Spinal cord (tissue), 10 donors: ENCODE measurements around the gene NEUROD4. TPM values are rescaled to one million over a fixed set of nuclear protein-coding genes. Genes with fewer than 3 reads are reported as not detected.
A peak's percentile ranks its signal among the peaks of the same experiment; 100 is the strongest.

Source experiments
- DNase-seq, 6 donors: peaks; one replicate each; pipeline versions ENCODE4 v3.0.0 to v3.0.0-alpha.2; 2013 to 2015; ENCODE audit warnings: low spot score in 6 of 6, low read depth in 4 of 6
- H3K27ac ChIP-seq: one replicate; pipeline ENCODE4 v1.5.1; 2013; ENCODE audit warnings: low read depth, low read length, control low read depth
- H3K27me3 ChIP-seq: one replicate; pipeline ENCODE4 v1.6.1; 2013; ENCODE audit warnings: low read length; ENCODE audit not compliant: control insufficient read depth, insufficient read depth
- H3K36me3 ChIP-seq: one replicate; pipeline ENCODE4 v1.6.1; 2013; ENCODE audit warnings: low read length; ENCODE audit not compliant: control insufficient read depth, insufficient read depth
- H3K4me1 ChIP-seq: one replicate; pipeline ENCODE4 v1.6.1; 2013; ENCODE audit warnings: low read length; ENCODE audit not compliant: control insufficient read depth, insufficient read depth
- H3K4me3 ChIP-seq: one replicate; pipeline ENCODE4 v1.5.1; 2013; ENCODE audit warnings: low read depth, low read length, control low read depth
- H3K9me3 ChIP-seq: one replicate; pipeline ENCODE4 v1.6.1; 2013; ENCODE audit warnings: low read length; ENCODE audit not compliant: control insufficient read depth, insufficient read depth
- WGBS: methylation state at CpG from one replicate; pipeline ENCODE4 v1.1.5; 2013; ENCODE audit warnings: missing lambda C conversion rate; ENCODE audit not compliant: insufficient coverage; 5-methylcytosine and 5-hydroxymethylcytosine counted together
- polyA plus RNA-seq, 2 donors: library from polyadenylated mRNA; unstranded; fragments of 120-200 nt; gene quantifications; one replicate each; pipeline ENCODE4 v1.2.1, GENCODE V29; 2013; ENCODE audit not compliant: insufficient read length in 2 of 2
- total RNA-seq, 2 donors: library from RNA; depleted of rRNA in 1 of 2; stranded (reverse); fragments of 120-200 nt in 1 of 2; fragments of >200 nt in 1 of 2; gene quantifications; one replicate each; pipeline versions ENCODE4 v1.2.3 to v1.2.4, GENCODE V29; 2013 to 2014
- donor health status: healthy.

Gene NEUROD4
- total and polyA plus RNA-seq, 4 donors, result 0.50 to 1.3 (median 1.1) TPM

DNA sequence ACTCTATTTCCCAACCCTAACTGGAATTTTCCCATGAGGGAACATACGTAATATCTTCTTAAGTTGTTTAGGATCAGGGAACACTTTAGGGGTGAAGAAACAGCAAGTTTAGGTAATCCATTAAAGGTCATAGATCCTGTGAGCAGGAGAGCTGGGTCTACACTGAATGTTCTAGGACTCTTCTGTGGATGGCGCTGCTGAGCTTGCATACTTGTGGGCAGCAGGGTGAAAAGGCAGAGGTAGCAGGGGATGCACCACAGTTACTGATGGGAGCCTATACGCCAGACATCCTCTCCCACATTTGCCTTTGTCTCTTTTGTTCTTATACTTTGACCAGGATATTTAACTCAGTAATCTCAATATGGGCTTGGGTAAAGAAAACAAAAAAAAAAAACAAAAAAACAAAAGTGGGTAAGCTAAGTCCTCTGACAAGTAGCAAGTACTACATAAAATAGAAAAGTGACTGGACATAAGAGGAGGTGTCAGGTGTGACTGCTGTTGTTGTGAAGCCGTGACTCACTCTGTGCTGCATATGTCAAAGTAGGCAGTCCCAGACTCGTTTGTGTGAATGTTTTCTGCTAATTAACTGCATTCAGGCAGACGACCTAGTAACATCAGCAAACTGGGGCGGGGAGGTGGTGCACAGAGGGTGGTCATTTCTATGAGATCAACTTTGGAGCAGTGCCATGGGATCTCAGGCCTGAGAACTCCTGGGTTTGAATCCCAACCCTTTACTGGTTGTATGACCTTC, 31.6 kb downstream of the NEUROD4 start:
- no peaks in the 10 kb centered on the region for H3K9me3 ChIP-seq
- WGBS, result 100% methylated on average over 1 of the region's 7 CpGs
- no peak overlapping the region for H3K4me3 ChIP-seq
- peak in 1 of 6 donors; percentile 35 for DNase-seq
- no peaks in the 10 kb centered on the region for H3K36me3 ChIP-seq
- H3K27ac ChIP-seq, result no peak overlapping the region
- no peaks in the 10 kb centered on the region for H3K27me3 ChIP-seq
- no peaks in the 10 kb centered on the region for H3K4me1 ChIP-seq

DNA sequence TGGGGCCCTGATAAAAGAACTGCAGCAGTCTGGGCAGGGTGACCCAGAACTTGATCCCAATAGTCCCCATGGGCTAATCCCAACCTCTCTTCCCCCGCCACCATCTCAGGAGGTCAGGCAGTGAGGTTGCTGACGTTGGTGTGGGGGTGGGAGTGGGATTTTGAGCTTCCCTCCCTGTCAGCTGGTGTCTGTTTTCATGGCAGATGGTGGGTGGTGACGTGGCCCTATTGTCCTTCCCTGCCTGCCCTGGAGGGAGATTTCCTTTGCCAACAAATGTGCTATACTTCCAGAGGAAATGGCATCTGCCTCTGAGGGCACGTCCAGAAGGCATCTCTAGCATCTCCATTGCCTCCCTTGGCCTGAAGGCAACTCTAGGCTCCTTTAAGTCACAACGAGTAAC, 37.7 kb downstream of the NEUROD4 start:
- peak in 2 of 6 donors; percentile 38 to 70 for DNase-seq
- 20% methylated on average over 1 of the region's 5 CpGs for WGBS

DNA sequence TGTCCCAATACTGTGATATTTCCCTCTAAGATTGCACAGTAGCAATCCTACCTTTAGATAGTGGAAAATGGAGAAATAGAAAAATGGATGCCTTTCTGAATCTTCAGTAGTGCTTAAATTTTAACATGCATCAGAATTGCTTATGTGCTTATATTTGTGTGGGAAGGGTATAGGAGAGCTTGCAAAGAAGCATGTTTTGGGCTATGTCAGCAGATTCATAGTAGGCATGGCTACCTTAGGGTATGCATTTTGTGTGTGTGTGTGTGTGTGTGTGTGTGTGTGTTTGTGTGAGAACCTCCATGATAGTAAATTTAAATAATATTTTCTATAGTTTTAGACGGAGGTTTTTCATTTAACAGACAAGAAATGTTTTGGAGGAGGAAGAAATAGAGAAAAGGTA, 38.3 kb downstream of the NEUROD4 start:
- Histone ChIP-seq H3K9me3 (no peaks in the 10 kb centered on the region), H3K4me1 (no peaks in the 10 kb centered on the region), H3K4me3 (no peak overlapping the region), H3K36me3 (no peaks in the 10 kb centered on the region), H3K27me3 (no peaks in the 10 kb centered on the region), H3K27ac (no peak overlapping the region)
- 80% methylated on average over 1 of the region's 1 CpG for WGBS
- DNase-seq, result no peak

More for the DNA sequence above, 37.7 kb downstream of the NEUROD4 start:
- Histone ChIP-seq H3K4me1 (no peaks in the 10 kb centered on the region), H3K4me3 (no peak overlapping the region), H3K9me3 (no peaks in the 10 kb centered on the region), H3K27me3 (no peaks in the 10 kb centered on the region), H3K36me3 (no peaks in the 10 kb centered on the region), H3K27ac (no peak overlapping the region)

DNA sequence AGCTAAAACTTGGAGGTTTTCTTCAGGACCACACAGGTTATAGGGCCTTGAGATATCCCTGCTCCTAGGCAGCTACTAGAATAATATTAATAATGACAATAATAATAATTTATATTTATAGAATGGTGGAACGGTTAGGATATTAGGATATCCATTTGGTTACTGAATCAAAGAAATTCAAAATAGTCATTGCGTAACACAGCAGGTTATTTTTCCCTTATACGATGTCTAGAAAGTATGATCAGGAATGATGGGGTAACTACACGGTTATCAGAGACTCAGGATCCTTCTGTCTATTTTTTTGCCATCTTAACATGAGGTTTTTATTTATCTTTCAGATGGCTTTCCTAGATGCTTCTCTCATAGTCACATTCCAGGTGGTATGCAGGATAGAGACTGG, 39.0 kb downstream of the NEUROD4 start:
- WGBS, result 100% methylated on average over 2 of the region's 4 CpGs

DNA sequence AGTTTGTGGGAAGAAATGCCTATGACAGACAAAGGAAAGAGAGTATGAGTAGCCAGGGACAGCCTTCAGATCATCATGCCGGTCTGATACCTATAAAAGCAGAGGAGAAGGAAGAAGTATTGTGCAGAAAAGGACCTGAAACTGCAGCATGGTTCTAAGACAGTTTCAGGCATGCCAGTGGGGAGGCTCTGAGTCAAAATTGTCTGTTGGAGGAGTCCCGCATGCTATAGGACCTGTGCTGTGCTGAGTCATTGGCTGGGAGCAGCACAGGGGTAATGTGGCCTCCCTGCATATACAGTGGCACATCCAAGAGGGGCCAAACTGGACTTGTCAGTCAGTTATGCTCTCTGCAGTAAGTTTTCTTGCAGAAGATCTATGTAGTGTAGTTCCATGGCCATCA, 40.7 kb downstream of the NEUROD4 start:
- no peaks in the 10 kb centered on the region for H3K4me1 ChIP-seq
- no peak overlapping the region for H3K4me3 ChIP-seq
- DNase-seq, result no peak
- H3K9me3 ChIP-seq, result no peaks in the 10 kb centered on the region
- 78% methylated on average over 2 of the region's 2 CpGs for WGBS
- H3K27ac ChIP-seq, result no peak overlapping the region
- no peaks in the 10 kb centered on the region for H3K36me3 ChIP-seq
- H3K27me3 ChIP-seq, result no peaks in the 10 kb centered on the region

More for the DNA sequence above, 39.0 kb downstream of the NEUROD4 start:
- Histone ChIP-seq H3K27ac (no peak overlapping the region), H3K36me3 (no peaks in the 10 kb centered on the region), H3K9me3 (no peaks in the 10 kb centered on the region), H3K4me3 (no peak overlapping the region), H3K4me1 (no peaks in the 10 kb centered on the region), H3K27me3 (no peaks in the 10 kb centered on the region)
- no peak for DNase-seq

DNA sequence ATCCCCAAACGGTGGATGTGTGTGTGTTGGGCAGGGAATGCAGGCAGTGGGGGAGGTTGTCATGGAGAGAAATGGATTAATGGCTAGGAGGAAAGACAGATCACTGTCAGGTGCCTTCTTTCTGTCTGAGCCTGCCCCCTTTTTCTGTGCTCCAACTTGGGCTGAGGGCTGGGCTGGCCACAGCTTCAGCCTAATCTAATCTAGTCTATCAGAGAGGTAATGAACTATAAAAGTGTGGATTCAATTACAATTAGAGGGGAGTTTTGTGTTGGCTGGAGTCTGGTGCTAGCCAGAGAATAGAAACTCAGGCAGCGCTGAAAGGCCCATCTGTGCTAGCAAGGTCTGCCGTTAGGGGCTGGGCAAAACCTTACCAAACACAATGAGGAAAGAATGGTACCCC, 41.2 kb downstream of the NEUROD4 start:
- Histone ChIP-seq H3K9me3 (no peaks in the 10 kb centered on the region), H3K4me3 (no peak overlapping the region), H3K4me1 (no peaks in the 10 kb centered on the region), H3K27ac (no peak overlapping the region), H3K36me3 (no peaks in the 10 kb centered on the region), H3K27me3 (no peaks in the 10 kb centered on the region)
- DNase-seq, result peak in 2 of 6 donors; percentile 28 to 58
- WGBS, result 29% methylated on average over 1 of the region's 3 CpGs

DNA sequence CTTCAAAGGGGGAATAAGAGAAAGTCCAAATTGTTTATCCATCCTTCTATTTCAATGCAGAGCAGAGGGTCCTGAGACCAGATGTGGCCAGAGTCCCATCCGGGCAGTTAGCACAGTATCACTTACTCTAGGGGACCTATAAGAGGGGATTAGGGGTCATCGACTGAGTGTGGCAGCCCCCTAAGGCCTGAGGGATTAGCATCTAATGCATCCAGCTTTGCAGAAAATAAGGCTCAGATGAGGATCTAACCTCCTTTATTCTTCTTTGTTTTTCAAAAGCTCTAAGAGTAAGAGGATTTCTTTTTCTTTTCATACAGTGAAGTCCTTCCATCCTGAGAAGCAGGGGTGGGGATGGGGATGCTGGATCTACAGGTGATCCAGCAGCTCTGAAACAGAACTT, 43.5 kb downstream of the NEUROD4 start:
- no peak for DNase-seq
- no peak overlapping the region for H3K27ac ChIP-seq
- H3K4me1 ChIP-seq, result no peaks in the 10 kb centered on the region
- H3K4me3 ChIP-seq, result no peak overlapping the region
- no peaks in the 10 kb centered on the region for H3K27me3 ChIP-seq
- H3K9me3 ChIP-seq, result no peaks in the 10 kb centered on the region
- H3K36me3 ChIP-seq, result no peaks in the 10 kb centered on the region
- 83% methylated on average over 1 of the region's 2 CpGs for WGBS

DNA sequence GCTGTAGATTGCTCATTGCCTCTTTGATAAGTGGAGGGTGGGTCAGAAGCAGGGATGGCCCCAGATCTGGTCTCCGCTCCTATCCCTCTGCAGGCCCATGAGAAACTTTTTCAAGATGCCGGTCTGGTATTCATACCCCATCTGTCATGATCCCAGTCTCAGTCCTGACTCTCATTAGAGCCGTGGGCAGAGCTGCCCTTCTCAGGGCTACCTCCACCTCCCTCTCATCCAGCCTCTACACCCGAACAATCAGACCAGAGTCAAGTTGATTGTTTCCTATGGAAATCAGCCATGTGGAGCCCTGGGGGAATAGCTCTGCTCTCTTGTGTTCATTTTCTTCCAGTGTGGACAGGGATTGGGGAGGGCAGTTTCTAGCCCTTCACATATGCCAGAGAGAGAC, 45.8 kb downstream of the NEUROD4 start:
- H3K4me3 ChIP-seq, result no peak overlapping the region
- peak in 1 of 6 donors; percentile 23 for DNase-seq
- no peaks in the 10 kb centered on the region for H3K9me3 ChIP-seq
- H3K36me3 ChIP-seq, result no peaks in the 10 kb centered on the region
- WGBS, result 67% methylated on average over 2 of the region's 4 CpGs
- no peaks in the 10 kb centered on the region for H3K27me3 ChIP-seq
- no peak overlapping the region for H3K27ac ChIP-seq
- no peaks in the 10 kb centered on the region for H3K4me1 ChIP-seq

DNA sequence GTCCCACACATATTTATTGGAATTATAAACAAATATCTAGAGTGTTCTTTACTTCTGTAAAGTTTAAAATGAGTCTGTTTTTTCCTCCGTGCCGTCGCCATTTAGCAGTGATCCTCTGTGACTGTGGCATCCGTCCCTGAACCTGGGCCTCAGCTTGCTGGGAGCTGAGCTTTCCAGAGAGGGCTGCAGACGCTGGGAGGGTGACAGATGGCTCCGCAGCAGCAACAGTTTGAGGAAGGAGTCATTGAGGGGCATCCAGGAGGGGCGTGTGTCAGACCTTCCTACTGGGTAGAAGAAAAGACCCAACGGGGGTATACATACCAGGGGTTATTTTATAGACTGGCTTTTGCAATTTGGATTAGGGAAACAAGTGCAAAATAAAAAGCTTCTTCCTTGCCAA, 47.9 kb downstream of the NEUROD4 start:
- DNase-seq, result peak in 2 of 6 donors; percentile 46 to 66
- Histone ChIP-seq H3K36me3 (no peaks in the 10 kb centered on the region), H3K27me3 (no peaks in the 10 kb centered on the region), H3K9me3 (no peaks in the 10 kb centered on the region), H3K4me3 (no peak overlapping the region), H3K27ac (no peak overlapping the region), H3K4me1 (no peaks in the 10 kb centered on the region)
- WGBS, result 49% methylated on average over 6 of the region's 8 CpGs

DNA sequence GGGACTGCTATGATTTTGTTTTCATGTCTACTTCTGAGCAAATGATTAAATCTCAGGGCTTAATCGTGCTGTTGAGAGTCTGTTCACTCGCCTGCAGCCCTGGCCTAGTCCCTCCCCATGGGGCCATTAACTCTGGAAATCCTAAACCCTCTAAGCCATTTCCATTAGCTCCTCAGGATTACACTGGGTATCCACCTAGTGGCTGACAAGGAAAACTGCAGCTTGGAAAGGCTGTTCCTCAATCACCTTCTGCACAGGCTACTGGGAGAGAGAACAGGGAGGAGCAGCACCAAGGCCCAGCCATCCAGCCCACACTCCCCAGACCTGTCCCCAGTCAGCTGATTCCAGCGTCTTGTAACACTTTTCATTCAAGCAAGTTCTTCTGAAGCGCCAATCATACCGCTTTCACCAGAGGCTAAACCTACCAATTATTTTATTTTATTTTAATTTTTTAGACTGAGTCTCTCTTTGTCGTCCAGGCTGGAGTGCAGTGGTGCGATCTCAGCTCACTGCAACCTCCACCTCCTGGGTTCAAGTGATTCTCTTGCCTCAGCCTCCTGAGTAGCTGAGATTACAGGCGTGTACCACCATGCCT, 48.7 kb downstream of the NEUROD4 start:
- WGBS, result 7% methylated on average over 2 of the region's 8 CpGs

More for the DNA sequence above, 48.7 kb downstream of the NEUROD4 start:
- Histone ChIP-seq H3K4me3 (no peak overlapping the region), H3K27ac (no peak overlapping the region), H3K36me3 (no peaks in the 10 kb centered on the region), H3K9me3 (no peaks in the 10 kb centered on the region), H3K27me3 (no peaks in the 10 kb centered on the region), H3K4me1 (no peaks in the 10 kb centered on the region)
- DNase-seq, result peak; percentile 13 to 89 (median 27)
